ENCODE measurements around the gene HS3ST5.

Gene HS3ST5

DNA sequence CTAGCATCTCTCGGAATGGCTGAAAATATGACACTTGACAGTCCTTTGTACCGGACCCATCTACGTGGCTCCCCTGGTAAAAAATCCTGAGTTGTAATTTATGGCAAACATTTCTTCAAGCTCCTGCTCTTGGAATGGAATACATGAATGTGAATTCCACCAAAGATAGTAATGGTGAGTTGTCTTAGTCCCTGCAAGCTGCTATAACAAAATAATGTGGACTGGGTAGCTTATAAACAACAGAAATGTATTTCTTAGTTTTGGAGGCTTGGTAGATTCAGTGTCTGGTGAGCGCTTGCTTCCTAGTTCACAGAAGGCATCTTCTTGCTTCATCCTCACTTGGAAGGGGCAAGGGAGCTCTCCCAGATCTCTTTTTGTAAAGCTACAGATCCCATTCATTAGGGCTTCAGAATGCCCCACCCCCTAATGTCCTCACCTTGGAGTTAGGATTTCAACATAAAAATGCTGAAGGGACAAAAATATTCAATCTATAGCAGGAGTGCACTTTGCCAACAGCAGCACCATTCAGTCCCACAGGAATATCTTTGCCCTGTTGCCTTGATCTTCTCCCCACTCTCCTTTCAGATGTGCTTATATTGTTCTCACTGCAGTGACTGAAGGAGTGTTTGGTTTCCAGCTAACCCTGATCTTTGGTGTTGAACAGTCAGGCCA lies 204.1 kb downstream of the HS3ST5 start:
- no peaks in the 10 kb centered on the region for H3K4me1 Mint-ChIP-seq
- no peak for ATAC-seq
- no peak overlapping the region for H3K4me3 Mint-ChIP-seq
- H3K27ac Mint-ChIP-seq: no peak overlapping the region
- H3K9me3 Mint-ChIP-seq: peaks cover 4% of the 10 kb centered on the region
- no peaks in the 10 kb centered on the region for H3K36me3 Mint-ChIP-seq
- no peak for DNase-seq (ENCODE audit: low spot score in 2 of 2)

DNA sequence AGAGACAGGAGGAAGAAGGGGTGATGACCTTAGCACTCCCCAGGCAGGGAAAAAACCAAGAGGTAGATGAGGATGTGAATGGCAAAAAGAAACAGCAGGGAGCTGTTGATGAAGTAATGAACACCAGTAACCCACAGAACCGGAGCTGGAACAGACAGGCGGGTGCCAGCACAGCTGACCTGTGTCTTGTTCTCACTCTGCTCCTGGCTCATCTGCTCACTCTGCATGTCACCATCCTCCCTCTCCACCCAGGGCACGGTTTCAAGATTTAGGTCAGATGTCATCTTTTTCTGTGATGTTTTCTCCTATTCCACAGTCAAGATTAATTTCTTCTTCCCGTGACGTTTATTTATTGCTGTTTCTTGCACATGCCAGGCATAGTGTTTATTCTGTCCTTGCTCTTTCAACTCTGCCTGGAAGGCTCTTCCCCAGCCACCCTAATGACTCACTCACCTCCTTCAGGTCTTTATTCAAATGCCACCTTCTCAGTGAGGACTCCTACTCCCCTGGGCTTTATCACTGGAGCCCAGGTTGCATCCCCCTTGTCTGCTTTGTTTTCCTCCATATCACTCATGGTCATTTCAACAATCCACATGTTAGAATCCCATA lies 207.4 kb downstream of the HS3ST5 start:
- H3K4me1 Mint-ChIP-seq: no peaks in the 10 kb centered on the region
- H3K4me3 Mint-ChIP-seq: no peak overlapping the region
- ATAC-seq: peak; percentile 9
- H3K36me3 Mint-ChIP-seq: no peaks in the 10 kb centered on the region
- DNase-seq (ENCODE audit: low spot score in 2 of 2): no peak
- H3K9me3 Mint-ChIP-seq: peaks cover 7% of the 10 kb centered on the region
- no peak overlapping the region for H3K27ac Mint-ChIP-seq

DNA sequence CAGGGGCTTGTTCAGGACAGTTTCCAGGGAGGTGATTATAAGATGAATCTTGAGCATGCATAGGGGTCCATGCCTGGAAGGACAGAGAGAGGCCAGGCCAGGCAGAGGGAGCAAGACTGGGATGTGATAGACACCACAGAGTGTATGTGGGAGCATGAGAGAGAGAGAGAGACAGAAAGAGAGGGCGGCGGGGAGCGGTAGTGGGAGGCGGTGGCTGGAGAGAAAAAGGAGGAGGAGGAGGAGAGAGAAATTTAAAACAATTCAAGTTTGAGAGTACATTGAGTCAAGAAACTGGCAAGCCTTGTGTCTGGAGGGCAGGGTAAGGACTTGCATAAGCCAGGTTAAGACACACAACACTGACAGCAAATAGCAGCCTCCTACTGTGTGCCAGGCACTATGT lies 209.0 kb downstream of the HS3ST5 start:
- no peak overlapping the region for H3K27ac Mint-ChIP-seq
- H3K4me1 Mint-ChIP-seq: no peaks in the 10 kb centered on the region
- no peak overlapping the region for H3K4me3 Mint-ChIP-seq
- H3K36me3 Mint-ChIP-seq: no peaks in the 10 kb centered on the region
- DNase-seq (ENCODE audit: low spot score in 2 of 2) (no peak), ATAC-seq (peak; percentile 36)
- peaks cover 4% of the 10 kb centered on the region for H3K9me3 Mint-ChIP-seq

DNA sequence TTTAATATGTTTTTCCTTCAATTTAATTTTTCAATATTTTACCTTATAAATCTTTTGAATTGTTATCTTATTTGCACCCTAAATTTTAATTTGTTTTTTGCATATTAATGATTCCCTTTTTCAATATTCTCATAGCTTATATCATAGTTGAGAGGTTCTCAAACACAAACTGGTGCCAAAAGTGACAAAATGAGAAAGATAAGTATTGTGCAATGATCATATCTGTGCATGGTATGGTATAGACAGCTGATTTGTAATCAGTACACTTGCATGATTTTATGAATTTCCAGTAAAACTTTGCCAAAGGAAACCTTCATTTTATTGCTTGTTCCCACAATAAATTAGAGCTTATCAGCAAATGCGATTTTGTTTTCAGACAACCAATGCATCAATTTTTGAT lies 210.9 kb downstream of the HS3ST5 start:
- DNase-seq (ENCODE audit: low spot score in 2 of 2) (no peak), ATAC-seq (no peak)
- peaks cover 4% of the 10 kb centered on the region for H3K9me3 Mint-ChIP-seq
- no peak overlapping the region for H3K4me3 Mint-ChIP-seq
- H3K4me1 Mint-ChIP-seq: no peaks in the 10 kb centered on the region
- no peaks in the 10 kb centered on the region for H3K36me3 Mint-ChIP-seq
- no peak overlapping the region for H3K27ac Mint-ChIP-seq

DNA sequence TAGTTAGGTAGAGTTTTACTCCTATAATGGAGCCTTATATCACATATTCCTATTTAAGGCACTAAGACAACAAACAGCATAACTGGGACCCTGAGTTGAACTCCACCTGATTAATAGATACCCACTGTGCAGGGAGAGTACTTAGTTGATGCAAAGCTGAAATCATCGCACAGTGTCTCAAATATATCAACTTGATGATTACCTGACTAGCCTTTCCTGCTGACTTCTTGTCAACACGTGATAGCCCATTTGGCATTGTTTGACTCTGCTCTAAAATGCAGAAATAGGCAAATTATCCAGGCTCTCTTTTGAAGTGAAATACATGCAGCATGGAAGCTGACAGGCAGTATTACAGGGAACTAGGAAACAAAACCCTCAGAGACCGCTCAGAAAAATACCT lies 217.2 kb downstream of the HS3ST5 start:
- Mint-ChIP-seq H3K4me1 (no peaks in the 10 kb centered on the region), H3K4me3 (no peak overlapping the region), H3K27ac (no peak overlapping the region), H3K36me3 (no peaks in the 10 kb centered on the region), H3K9me3 (no peaks in the 10 kb centered on the region)
- ATAC-seq (no peak), DNase-seq (ENCODE audit: low spot score in 2 of 2) (no peak)

DNA sequence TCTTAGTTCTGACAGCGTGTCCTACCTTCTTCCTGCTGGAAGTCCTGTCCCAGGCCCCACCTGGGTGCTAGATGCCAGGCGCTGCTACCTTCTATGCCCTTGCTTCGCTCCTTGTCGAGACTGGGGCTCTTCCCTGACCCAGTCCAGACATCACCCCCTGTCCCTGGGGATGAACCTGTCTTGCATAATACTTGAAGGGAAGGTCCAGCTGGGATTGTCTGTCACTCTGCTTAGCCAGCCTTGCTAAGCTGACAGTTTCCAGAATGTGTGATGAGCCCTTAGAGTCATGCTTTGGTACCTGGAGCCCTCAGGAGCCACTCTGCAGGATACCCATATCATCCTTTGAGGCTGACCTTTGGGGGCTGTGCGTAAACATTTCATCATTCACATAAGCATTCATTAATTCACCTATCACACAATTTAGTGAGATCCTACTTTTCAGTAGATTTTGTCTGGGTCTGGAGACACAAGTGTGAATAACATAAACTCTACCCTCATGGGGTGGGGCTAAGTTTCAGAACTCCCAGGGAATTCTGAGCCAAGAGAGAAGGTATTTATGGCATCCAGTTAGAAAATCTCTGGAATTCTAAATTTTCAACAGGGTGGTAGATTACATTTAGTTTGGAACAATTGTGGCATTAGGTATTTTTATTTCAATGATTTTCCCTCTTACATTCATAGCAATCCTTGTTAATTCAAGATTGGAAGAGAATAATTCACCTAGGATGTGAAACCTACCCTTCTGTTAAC lies 220.7 kb downstream of the HS3ST5 start:
- ATAC-seq (no peak), DNase-seq (ENCODE audit: low spot score in 2 of 2) (no peak)
- no peaks in the 10 kb centered on the region for H3K9me3 Mint-ChIP-seq
- no peak overlapping the region for H3K4me3 Mint-ChIP-seq
- no peaks in the 10 kb centered on the region for H3K36me3 Mint-ChIP-seq
- H3K4me1 Mint-ChIP-seq: no peaks in the 10 kb centered on the region
- no peak overlapping the region for H3K27ac Mint-ChIP-seq

DNA sequence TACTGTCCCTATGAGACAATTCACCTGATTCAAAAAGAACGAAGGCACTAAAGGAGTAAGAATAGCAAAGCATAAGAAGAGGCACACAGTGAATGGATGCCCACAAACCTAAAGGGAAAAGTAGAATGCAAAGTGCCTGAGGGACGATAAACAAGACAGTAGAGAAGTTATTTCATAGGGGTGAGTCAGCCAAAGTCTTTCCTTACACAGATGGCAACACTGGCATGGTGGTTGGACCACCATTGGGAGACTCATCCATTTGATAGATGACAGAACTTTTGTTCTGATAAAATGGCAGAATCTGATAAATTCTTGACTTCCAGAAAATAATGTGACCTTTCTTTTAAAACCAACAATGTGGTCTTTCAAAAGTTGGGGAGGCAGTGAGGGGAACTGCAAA lies 223.8 kb downstream of the HS3ST5 start:
- H3K4me1 Mint-ChIP-seq: no peaks in the 10 kb centered on the region
- no peak overlapping the region for H3K4me3 Mint-ChIP-seq
- no peaks in the 10 kb centered on the region for H3K9me3 Mint-ChIP-seq
- H3K36me3 Mint-ChIP-seq: no peaks in the 10 kb centered on the region
- DNase-seq (ENCODE audit: low spot score in 2 of 2) (no peak), ATAC-seq (no peak)
- H3K27ac Mint-ChIP-seq: no peak overlapping the region

DNA sequence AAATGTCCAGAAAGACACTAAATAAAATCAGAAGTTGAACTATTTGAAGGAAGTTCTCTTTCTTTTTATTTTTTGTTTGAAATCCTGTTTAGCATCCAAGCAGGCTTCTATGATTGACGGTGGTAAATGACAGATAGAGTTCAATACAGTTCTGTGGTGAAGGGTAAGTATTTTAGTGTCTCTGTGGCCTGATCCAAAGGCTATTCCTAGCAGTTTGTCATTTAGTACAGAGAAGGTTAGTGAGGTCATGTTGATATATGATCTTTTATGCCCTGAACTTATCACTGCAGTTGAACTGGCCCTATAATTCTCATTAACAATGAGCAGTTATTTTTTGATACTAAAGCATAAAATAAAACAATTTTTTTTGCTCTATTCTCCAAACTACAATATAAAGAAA lies 227.2 kb downstream of the HS3ST5 start:
- Mint-ChIP-seq H3K4me1 (no peaks in the 10 kb centered on the region), H3K4me3 (no peak overlapping the region), H3K27ac (no peak overlapping the region), H3K9me3 (no peaks in the 10 kb centered on the region), H3K36me3 (no peaks in the 10 kb centered on the region)
- DNase-seq (ENCODE audit: low spot score in 2 of 2): no peak
- no peak for ATAC-seq

DNA sequence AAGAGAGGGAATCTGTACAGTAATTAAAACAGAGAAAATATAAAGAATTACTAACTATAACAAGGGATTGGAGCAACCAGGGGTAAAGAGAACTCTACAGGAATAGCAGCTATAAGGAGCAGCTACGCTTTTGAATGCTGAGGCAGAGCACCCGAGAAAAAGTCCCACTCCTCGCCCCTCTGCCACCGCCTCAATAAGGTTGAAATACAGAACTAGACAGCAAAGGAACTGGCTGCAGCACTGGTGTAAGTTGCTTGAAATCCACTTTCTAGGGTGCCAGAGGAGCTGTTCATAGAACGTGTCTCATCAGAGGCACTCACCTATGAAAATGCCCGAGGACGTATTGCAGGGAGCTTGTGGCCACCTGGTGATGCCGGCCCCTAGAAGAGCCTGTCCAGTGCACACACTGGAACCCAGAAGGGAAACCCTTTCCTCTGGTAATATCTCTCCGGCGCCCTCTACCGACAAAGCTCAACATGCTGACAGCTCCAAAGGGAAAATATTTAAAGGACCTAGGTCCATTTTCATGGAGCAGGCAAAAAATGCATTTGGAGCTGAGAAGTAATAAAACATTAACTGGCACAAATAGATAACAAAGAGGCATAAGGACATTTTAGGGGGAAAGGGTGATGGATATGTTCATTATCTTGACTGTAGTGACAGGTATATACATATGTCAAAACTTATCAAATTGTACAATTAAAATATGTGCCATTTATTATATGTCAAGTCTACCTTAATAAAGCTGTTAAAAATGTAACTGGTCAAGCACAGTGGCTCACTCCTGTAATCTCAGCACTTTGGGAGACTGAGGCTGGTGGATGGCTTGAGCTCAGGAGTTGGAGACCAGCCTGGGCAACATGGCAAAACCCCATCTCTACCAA lies 234.5 kb downstream of the HS3ST5 start:
- H3K4me1 Mint-ChIP-seq: no peaks in the 10 kb centered on the region
- H3K27ac Mint-ChIP-seq: no peak overlapping the region
- no peaks in the 10 kb centered on the region for H3K9me3 Mint-ChIP-seq
- peak; percentile 40 for ATAC-seq
- DNase-seq (ENCODE audit: low spot score in 2 of 2): peak in 1 of 2 donors; percentile 56
- no peak overlapping the region for H3K4me3 Mint-ChIP-seq
- H3K36me3 Mint-ChIP-seq: no peaks in the 10 kb centered on the region

DNA sequence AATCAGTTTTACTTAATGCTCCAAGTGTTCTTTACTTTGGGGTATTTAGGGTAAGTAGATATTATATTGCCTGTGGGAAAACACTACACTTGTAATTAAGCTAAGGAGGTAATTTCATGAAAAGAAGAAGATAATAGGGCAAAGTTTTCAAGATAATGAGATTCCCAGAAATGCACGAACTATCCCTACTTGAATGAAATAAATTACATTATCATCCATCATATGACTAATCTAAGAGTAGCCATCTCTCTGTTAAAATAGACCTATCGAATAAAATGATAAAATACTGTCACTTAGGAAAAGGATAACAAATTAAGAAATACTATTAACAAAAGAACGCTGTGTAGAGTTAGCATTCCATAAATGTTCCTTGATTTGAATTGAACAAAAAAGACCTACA lies 236.8 kb downstream of the HS3ST5 start:
- ATAC-seq (no peak), DNase-seq (ENCODE audit: low spot score in 2 of 2) (no peak)
- Mint-ChIP-seq H3K36me3 (no peaks in the 10 kb centered on the region), H3K4me3 (no peak overlapping the region), H3K4me1 (no peaks in the 10 kb centered on the region), H3K27ac (no peak overlapping the region), H3K9me3 (no peaks in the 10 kb centered on the region)

DNA sequence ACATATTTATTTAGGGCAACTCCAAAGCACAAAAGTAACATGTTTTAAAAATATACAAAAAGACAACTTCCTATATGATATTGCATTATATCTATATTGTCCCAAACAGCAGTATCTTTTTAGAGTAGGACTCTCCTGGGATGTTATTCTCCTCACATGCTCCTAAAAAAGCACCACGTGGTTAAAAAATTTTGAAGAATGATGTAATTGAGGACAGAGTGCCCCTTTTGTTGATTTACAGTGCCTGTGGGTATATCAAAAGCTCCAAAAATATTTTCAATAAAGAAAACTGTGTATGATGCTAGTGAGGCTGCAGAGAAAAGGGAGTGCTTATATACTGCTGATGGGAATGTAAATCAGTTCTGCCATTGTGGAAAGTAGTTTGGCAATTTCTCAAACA lies 241.6 kb downstream of the HS3ST5 start:
- Mint-ChIP-seq H3K9me3 (no peaks in the 10 kb centered on the region), H3K4me1 (no peaks in the 10 kb centered on the region), H3K27ac (no peak overlapping the region), H3K36me3 (no peaks in the 10 kb centered on the region), H3K4me3 (no peak overlapping the region)
- DNase-seq (ENCODE audit: low spot score in 2 of 2): no peak
- no peak for ATAC-seq

DNA sequence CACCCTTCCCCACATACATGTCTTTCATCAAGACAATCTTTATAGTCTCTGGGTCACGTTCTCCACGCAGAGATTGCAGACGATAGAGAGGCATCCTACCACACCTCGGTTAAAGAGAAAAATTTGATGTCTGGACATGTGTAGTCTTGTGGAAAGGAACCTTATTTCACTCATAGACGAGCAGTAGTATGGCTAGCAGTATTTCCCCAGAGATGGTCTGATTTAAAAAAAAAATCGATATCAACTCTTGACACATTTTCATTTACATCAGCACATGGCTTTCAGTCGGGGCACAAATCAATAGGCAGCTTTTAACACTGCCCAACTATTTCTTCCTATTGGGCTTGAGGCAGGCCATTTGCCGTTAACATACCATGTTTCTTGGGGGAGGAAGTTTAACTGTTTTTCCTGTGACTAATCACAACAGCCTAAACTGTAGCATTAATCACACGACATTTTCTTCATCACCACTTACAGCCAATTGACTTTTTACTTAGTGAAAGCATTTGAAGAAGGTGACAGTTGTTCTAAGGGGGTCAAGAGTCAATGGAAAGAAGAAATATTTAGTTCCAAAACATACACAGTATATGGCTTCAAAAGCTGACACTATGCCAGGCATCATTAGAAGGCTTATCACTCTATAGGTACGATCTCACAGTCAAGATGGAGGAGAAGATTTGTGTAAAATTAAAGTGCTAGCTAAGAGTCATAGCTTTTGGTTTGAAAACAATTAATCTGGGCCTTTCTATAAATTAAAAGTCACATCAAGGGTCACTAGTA lies 242.4 kb downstream of the HS3ST5 start:
- H3K36me3 Mint-ChIP-seq: no peaks in the 10 kb centered on the region
- DNase-seq (ENCODE audit: low spot score in 2 of 2) (no peak), ATAC-seq (no peak)
- no peaks in the 10 kb centered on the region for H3K9me3 Mint-ChIP-seq
- H3K4me1 Mint-ChIP-seq: no peaks in the 10 kb centered on the region
- no peak overlapping the region for H3K27ac Mint-ChIP-seq
- H3K4me3 Mint-ChIP-seq: no peak overlapping the region

DNA sequence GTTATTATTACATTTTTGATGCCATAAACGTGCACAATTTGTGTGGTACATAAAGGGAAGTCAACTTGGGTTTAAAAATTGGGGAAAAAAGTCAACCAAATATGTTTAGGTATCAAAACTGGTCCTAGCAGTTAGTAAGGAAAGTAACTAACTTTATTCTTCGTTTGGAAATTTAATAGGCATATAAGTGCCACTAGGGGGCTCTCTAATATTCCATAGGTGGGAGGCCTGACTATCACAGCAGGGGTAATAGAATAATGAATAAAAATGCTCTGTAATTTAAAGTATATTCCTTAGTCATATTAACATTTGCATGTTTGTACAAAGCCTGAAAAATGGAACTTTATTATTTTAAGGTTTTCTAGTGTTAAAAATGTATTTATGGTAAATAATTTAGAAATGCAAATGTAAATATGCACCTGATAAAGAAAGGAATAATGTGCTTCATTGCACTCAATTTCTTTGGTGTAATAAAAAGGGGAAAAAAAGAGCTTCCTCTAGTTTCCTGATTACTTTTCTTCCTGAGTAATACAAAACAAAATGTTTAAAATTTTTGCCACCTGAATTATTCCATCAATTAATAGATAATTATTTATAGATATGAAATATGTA lies 246.2 kb downstream of the HS3ST5 start:
- Mint-ChIP-seq H3K4me1 (no peaks in the 10 kb centered on the region), H3K4me3 (no peak overlapping the region), H3K36me3 (no peaks in the 10 kb centered on the region), H3K27ac (no peak overlapping the region), H3K9me3 (no peaks in the 10 kb centered on the region)
- DNase-seq (ENCODE audit: low spot score in 2 of 2) (no peak), ATAC-seq (no peak)

DNA sequence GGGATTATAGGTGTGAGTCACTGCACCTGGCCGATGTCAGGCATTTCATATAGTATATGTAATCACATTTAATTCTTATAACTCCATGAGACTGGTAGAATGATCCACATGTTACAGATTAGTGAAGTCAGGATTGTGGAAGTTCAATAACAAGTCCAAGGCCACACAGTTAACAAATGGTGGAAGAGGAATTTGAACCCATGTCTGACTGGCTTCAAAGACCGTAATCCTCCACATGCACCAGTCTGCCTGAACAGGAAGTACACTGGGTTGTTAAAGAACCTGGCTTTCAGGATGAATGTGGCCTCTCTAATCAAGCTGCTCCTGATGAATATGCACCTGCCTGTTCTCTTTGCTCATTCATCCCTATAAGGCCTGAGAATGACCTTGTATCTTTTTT lies 249.9 kb downstream of the HS3ST5 start:
- no peaks in the 10 kb centered on the region for H3K9me3 Mint-ChIP-seq
- no peaks in the 10 kb centered on the region for H3K36me3 Mint-ChIP-seq
- no peaks in the 10 kb centered on the region for H3K4me1 Mint-ChIP-seq
- no peak overlapping the region for H3K27ac Mint-ChIP-seq
- DNase-seq (ENCODE audit: low spot score in 2 of 2): no peak
- ATAC-seq: peak; percentile 19
- H3K4me3 Mint-ChIP-seq: no peak overlapping the region

Measured in stimulated activated effector memory CD8-positive, alpha-beta T cell treated with anti-CD3 and anti-CD28 coated beads, Interleukin-12 subunit alpha, Interleukin-12 subunit beta, amount 100 ng/mL, for 72 hours (primary cell).